H1 (cell line): ENCODE results near the gene MSTN.

Source experiments
- ATF2 ChIP-seq: IDR thresholded peaks from 2 replicates; pipeline ENCODE4 v1.6.1; 2012; ENCODE audit warnings: low read length, inconsistent platforms
- BCL11A ChIP-seq, 2 experiments: IDR thresholded peaks; one replicate each; pipeline ENCODE4 v1.6.1; 2011; ENCODE audit warnings: low read depth in 2 of 2, low read length in 2 of 2, mild to moderate bottlenecking in 2 of 2
- CHD7 ChIP-seq: fragments of 300-600 bp; sonication (generic); IDR thresholded peaks from 2 replicates; pipeline ENCODE4 v1.7.1; 2012; ENCODE audit warnings: low read length, moderate library complexity, mild to moderate bottlenecking, inconsistent platforms; ENCODE audit not compliant: insufficient replicate concordance
- CTCF ChIP-seq, 3 experiments: IDR thresholded peaks; 1 replicate in 2 of 3; 2 replicates in 1 of 3; pipeline versions ENCODE4 v1.5.1 to v1.6.1; 2011; ENCODE audit warnings: low read length in 3 of 3, mild to moderate bottlenecking in 3 of 3, inconsistent platforms in 2 of 3, low read depth in 1 of 3, moderate library complexity in 1 of 3; ENCODE audit not compliant: insufficient read depth in 1 of 3; ENCODE audit errors: control extremely low read depth in 1 of 3
- EZH2 ChIP-seq: fragments of 200-600 bp; sonication (generic); IDR thresholded peaks from 2 replicates; pipeline ENCODE4 v1.7.1; 2012; ENCODE audit warnings: low read depth, mild to moderate bottlenecking, moderate library complexity, low read length, inconsistent platforms; ENCODE audit not compliant: severe bottlenecking
- GABPA ChIP-seq: IDR thresholded peaks from 2 replicates; pipeline ENCODE4 v1.6.1; 2011; ENCODE audit warnings: mild to moderate bottlenecking, low read length, moderate library complexity, borderline replicate concordance; ENCODE audit not compliant: insufficient read depth
- MAFK ChIP-seq: IDR thresholded peaks from 2 replicates; pipeline ENCODE4 v1.6.1; 2012; ENCODE audit warnings: low read depth, mild to moderate bottlenecking, improper control_type of control experiment, low read length
- POLR2AphosphoS5 ChIP-seq: IDR thresholded peaks from 2 replicates; pipeline ENCODE4 v1.6.1; 2011; ENCODE audit warnings: low read depth, low read length
- TAF1 ChIP-seq: IDR thresholded peaks from 2 replicates; pipeline ENCODE4 v1.6.1; 2011; ENCODE audit warnings: mild to moderate bottlenecking, low read depth, low read length
- USF2 ChIP-seq: IDR thresholded peaks from 2 replicates; pipeline ENCODE4 v1.6.1; 2011; ENCODE audit warnings: low read length, improper control_type of control experiment

- no peak for TF ChIP-seq ATF2
- no peak for TF ChIP-seq POLR2AphosphoS5
- TF ChIP-seq EZH2, result no peak
- TF ChIP-seq CTCF (IDR thresholded peaks at IDR 0.05; ENCODE audit: control extremely low read depth in 1 of 3, insufficient read depth in 1 of 3, low read depth in 1 of 3, low read length in 3 of 3), result no peak
- TF ChIP-seq TAF1, result no peak
- no peak for TF ChIP-seq USF2
- no peak for TF ChIP-seq CHD7
- no peak for TF ChIP-seq GABPA
- no peak for TF ChIP-seq MAFK
- no peak for TF ChIP-seq BCL11A (IDR thresholded peaks at IDR 0.05; ENCODE audit: low read depth in 2 of 2, low read length in 2 of 2)
These were observed 19.1 kb downstream of the MSTN start for GRCh38 chr2:190043441-190043840.
